HG03558 (cell line): ENCODE results near the gene PSMG2.
"Not testable (repeated sequence)": the region's sequence is repeated elsewhere in the genome, so short reads cannot be mapped to it uniquely, and the experiment has no call there.

Experiments
- ATAC-seq: cut with Tn5 transposase; IDR thresholded peaks from one replicate; pipeline ENCODE4 v1.9.1; 2021; ENCODE audit warnings: moderate number of reproducible peaks; ENCODE audit not compliant: unreplicated experiment; ENCODE audit errors: extremely low read depth

The PSMG2 gene

DNA sequence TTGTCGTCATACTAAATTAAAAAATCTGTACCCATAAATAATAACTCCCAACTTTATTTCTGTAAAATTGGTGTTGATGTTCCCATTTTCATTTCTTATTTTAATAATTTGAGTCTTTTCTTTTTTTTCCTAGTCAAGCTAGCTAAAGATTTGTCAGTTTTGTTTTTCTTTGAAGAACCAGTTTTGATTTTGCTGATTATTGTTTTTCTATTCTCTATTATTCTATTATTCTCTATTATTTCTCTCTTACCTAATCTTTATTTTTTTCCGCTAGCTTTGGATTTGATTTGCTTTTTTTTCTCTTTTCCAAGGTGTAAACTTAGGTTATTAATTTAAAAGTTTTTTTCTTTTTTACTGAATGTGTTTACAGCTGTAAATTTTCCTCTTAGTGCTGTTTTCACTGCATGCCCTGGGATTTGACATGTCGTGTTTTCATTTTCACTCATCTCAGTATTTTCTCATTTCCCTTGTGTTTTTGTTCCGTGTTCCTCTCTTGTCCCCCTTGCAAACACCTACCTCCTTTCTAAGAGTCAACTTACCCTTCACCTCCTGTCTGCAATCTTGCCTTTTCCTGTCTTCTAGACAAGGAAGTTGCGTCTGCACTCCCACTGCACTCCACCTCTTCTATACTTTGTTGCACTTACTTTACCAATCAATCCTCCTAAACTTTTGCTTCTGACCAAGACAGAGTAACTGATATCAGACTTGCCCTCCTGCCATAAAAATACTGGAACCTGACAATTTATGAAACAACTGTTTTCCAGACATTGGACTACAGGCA is 18.8 kb downstream of the PSMG2 start:
- ATAC-seq, result no peak

DNA sequence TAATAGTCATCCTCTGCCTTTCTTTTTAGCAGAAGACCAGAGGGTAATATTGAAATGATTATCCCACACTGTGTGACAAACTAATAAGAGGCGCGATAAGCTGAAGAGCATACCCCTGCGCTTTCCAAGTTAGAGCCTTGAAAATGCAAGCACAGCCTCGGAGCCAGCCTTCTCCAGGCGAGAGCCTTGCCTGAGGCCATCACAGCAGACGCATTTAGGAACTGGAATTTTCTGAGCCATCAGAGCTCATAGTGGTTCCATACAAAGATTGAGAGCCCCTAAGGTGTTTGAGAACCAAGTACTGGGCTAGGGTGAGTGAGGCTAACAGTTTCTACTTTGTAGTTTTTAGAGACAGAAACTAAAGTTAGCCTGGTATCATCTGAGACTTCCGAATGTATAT is 19.9 kb downstream of the PSMG2 start:
- ATAC-seq, result no peak

DNA sequence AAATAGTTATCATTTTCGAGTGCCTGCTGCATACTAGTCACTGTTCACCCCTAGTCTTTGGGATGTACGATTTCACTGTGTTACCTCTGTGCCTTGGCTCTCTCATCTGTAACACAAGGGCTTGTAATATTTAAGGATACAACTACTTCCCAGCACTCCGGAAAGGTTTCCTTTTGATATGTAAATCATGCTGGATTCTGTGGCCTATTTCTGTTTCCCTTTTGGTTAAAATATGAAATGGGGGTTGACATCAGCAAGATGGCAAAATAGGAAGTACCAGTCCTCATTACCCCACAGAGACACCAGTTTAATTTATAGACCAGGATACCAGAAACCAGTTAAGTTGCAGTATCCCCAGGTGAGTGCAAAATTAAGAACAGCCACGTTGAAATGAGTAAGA is 23.5 kb downstream of the PSMG2 start:
- no peak for ATAC-seq

DNA sequence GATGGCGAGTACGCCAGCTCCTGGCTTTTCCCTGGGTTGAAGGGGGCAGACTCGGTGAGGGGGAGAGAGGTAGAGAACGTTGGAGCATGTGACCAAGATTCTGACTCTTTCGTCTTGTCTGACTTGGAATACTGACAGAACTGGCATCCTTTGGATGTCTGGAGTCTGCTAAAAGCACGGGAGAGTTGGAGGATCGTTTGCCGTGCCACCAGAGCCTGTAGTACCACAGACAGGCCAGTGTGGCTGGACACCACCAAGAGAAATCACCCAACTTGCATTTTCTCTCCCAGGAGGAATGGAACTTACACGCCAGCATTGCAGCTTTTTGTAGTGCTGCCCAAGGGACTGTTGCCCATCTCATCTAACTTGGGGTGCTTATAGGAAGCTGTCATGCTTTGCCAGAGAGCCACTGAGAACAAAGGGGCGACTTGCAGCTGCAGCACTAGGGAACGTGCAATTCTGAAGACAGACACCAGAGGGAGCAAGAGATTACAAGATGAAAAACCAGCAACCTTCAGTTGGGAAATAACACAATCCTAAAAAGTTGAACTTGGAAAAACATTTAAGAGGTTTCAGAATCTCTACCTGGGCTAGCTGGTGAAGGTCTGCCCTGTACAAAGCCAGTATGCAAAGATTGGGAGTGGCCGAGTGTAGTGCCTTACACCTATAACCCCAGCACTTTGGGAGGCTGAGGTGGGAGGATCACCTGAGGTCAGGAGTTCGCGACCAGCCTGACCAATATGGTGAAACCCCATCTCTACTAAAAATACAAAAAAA is 24.1 kb downstream of the PSMG2 start:
- no peak for ATAC-seq

DNA sequence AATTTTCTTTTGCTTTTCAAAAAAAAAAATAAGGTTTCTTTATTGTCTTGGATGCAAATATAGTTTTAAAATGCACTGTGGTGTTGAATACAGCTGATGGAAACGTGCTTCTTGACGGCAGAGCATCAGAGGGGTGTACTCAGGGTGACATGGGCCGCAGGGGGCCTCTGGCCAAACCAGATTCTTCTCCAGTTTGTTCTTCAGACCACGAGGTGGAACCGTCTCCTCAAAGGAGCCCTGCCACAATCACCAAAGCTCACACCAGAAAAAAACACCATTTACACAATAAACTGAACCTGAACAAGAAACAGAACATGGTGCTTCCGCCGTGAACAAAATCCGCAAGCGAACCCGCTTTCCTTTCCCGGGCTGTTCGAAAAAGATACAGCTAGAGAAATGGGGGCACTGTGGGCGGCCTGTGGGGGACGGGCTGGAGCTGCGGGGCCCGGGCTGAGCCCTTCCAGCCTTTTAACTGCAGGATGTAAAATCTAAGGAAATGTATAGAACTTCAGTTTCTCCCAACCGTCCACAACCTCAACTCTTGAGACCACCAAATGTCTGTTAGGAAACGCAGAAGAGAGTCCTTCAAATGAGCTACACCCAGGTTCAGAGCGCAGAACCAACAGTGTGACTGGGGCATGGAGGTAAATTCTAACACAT is 34.5 kb downstream of the PSMG2 start:
- no peak for ATAC-seq

DNA sequence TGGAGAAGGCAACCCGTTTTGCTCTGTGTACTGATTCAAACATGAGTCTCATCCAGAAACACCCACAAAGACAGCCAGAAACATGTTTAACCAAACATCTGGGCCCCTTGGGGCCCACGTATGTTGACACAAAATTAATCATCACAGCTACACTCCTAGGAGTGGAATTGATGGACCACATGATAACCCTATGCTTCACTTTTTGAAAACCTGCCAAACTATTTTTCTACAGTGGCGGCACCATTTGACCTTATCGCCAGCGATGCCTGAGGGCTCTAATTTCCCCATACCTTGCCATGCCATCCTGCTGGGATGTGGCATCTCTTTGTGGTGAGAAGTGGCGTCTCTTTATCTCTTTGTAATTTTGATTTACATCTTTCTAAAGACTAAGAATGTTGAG is 38.5 kb downstream of the PSMG2 start:
- no peak for ATAC-seq

DNA sequence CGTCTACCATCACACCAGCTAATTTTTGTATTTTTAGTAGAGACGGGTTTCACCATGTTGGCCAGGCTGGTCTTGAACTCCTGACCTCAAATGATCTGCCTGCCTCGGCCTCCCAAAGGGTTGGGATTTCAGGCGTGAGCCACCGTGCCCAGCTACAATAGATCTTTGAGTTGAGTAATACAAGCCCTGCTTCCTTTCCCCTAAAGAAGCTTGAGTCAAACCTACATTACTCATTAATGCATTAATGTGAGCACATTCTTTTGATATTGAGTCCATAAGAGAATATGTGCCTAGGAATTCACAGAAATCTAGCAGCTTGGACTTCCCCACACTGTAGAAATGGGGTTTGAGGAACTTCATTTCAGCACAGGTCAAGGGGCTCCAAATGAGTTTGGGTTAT is 39.6 kb downstream of the PSMG2 start:
- no peak for ATAC-seq

DNA sequence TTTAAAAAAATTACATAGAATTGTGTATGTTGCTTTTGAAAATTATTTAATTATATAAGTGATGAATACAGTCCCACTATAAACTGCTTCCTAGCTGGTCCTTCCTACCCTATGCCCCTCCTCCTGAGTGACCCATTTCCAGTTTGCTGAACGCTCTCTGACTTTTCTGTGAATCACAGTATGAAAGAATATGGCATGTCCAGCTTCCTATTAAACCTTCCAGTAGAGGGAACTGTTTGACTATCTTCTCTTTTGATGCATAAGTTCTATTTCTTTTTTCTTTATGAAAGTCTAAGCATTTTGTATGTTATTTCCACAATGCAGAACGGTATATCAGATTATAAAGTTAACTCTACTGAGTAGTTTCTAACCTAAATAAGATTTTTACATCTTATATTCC is 41.3 kb downstream of the PSMG2 start:
- no peak for ATAC-seq

DNA sequence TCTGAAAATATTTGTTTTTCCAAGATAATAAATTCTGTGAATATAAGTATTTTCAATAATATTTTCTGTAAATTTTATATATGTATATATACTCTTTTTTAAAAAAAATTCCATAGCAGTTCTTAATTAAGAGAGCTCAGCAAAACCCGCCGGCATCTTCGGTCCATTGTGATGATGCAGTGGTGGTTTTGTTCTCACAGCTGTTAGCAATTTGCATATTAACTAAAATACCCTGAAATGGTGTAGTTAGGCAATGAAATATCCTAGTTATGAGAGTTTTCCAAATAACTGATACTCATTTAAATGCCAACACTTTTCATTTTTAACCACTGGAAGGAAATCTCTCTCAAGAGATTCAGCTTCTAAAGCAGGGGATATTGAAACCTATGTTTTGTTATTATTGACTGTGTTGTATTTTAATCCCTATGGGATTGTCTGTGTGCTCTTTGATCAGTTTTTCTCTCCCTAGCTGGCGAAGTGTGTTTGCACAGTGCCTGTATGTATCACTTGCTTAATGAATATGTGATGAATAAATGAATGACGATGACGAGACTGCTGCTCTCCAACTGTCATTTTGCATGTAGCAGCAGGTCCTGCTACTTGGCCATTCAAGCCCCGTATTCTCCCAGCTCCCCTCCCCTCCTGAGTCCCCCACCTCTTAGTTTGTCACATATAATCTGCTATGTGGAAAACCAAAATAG is 42.4 kb downstream of the PSMG2 start:
- ATAC-seq, result no peak

DNA sequence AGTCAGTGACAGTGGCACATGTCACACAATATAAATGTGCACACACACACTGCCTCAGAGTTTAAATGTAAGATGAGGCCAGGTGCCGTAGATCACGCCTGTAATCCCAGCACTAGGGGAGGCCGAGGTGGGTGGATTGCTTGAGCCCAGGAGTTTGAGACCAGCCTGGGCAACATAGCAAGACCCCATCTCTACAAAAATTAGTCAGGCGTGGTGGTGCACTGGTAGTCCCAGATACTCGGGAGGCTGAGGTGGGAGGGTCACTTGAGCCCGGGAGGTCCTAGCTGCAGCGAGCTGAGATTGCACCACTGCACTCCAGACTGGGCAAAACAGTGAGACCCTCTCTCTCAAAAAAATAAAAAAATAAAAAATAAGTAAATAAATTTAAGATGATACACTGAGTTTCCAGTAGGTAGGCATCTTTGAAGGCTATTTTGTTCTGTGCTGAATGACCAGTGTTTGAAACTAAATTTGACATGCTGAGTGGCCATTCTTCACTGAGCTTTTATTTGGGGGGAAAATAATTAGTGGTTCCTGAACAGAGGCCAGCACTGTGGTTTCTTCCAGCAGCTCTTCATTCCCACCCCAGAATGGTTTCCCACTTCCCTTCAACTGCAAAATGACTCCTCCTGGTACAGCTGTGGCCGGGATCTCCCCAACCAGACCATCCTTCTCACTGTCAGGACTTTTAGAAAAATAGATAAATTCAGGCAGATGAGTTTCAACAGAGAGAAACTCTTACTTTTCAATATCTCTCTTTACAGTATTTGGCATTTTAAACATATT is 44.9 kb downstream of the PSMG2 start:
- no peak for ATAC-seq

DNA sequence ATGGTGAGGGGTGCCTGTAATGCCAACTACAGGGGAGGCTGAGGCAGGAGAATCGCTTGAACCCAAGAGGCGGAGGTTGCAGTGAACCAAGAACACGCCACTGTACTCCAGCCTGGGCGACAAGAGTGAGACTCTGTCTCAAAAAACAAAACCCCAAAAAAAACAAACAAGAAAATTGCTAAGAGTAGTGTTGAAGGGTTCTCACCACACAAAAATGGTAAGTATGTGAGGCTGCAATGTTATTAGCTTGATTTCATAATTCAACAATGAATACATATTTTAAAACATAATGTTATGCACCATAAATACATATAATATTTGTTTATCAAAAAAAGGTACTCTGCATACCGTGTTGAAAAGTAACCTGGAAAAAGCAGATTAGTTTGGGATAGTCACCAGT is 45.8 kb downstream of the PSMG2 start:
- ATAC-seq, result no peak

DNA sequence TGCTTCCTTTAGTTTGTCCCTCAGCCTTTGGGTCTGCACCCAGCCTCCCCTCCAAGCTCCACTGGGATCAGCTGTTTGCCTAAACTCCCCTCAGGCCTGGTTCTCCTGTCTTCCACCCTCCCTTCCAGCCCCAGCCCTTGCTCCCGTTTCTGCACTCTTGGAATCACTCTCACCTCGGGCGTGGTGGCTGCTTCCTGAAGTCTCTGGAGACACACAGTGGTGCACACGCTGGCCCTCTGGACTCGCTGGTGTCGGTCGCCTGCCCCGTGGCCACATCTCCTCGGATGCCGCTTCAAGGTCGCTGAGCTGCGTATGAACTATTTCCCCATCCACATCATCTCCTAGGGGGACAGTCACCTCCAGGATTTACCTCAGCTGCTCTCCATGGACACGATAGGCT is 46.3 kb downstream of the PSMG2 start:
- no peak for ATAC-seq

DNA sequence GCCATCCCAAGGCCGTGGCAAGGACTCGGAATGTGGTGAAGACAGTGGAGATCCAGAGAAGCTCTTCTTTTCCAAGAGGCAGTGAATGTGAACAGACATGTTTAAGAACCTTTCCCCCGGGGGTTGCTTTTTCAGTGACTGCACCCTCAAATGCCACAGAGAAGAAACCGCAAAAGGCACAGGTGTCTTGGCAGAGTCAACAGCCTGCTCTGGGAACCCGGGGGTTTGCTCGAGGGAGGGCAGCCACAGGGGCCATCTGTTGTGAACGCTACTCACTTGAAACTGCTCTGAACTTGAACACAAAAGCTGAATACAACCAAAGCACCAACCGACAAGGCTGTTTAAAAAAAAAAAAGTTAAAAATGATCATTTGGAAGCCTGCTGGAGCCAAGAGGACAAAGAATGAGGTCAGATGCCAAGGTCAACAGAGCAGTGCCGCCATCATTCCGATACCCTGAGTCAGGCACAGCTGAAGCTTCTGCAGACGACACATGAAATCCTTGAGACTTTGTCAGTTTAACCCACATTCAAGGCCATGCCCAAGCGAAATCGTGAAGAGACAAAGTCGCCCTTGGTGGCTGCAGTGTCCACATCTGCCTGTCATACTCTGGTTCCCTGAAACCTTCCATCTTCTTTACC is 47.4 kb downstream of the PSMG2 start:
- no peak for ATAC-seq

DNA sequence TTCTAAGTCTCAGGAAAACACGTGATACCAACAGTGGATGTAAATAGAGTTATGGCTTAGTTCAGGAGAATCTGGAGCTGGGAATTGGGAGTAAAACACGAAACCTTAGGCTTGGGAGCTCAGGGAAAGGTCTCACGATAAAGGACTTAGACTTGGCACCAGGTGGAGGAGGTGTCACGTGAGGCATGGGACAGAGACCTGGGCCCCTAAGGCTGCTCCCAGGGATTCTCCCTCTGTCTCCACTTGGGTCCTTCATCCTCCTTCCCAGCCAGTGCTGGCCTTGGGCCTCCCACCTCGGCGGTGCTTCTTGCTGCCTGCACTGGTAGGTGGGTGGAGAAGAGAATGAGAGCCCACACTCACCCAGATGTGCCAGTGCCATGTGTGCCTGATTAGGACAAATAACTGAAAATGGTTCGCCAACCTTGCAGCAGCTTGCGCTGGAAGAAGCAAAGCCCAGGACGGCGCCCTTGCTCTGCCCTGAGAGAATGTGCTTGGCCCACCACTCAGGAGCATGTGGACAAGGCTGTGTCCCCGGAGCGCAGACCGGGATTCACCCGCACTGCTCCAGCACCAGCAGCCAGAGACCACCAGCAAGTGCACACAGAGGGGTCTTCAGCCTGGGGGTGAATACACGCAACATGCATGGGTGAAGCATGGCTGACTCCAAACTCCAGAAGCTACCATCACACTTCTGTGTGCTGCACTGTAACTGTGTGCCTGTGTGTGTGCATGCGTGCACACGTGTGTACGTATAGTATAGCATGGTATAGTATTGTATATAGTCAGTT is 48.1 kb downstream of the PSMG2 start:
- no peak for ATAC-seq

DNA sequence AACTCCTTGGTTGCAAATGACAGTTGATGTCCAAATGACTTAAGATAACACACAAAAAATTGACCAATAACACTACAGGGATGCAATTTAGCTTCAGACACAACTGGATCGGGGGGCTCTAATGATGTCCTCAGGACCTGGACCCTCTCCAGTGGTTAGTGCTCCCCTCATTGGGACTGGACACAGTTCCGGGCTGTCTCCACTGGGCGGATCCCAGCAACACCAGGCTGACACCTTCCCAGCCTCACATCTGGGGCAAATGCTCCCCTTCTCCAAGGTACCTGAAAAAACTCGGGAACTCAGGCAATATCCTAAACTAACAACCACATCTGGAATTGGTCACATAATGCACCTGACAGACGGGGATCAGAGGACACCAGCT is 48.7 kb downstream of the PSMG2 start:
- ATAC-seq, result no peak

DNA sequence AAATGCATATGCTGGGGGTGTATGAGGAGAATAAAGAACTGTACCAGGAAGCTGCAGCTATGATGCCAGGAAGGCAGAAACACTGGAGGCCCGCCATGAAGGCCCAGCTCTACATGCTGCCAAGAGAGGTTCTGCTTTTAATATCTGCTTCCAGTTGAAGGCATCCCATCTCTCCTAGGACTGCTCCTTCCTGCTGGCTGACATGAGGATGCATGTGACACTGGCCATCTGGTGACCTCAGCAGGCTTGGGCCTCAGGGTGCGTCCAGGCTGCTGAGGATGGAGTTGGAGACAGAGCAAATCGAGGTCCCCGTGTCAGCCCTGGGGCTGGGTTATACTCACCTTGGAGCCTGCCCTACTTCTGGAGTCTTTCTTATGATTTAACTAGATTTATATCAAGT is 49.0 kb downstream of the PSMG2 start:
- ATAC-seq, result no peak

DNA sequence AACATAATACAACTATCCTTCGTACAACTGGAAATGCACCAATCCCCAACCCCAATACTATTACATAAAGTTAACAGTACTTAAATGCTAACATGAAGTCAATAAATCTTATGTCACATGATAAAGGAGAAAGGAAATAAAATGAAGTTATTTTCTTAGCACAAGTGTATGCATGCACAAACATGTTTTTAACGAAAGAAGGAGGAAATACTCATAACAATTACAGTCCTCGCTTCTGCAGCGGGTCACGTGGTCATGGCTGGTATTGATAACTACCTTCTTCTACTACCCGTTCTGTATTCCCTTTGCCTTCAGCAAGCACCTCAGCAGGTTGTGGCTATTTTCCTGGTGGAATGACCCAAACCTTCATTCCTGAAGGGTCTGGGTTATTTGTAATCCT is 51.7 kb downstream of the PSMG2 start:
- ATAC-seq, result no peak

DNA sequence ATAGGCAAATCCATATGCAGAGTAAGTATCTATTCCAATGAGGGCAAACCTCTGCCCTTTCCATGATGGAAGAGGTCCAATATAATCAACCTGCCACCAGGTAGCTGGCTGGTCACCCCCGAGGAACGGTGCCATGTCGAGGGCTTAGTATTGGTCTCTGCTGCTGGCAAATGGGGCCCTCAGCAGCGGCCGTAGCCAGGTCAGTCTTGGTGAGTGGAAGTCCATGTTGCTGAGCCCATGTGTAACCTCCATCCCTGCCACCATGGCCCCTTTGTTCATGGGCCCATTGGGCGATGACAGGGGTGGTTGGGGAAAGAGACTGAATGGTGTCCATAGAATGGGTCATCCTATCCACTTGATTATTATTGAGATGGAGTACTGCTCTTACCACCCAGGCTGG is 52.8 kb downstream of the PSMG2 start:
- ATAC-seq, result not testable (repeated sequence)
